ENCODE results near the gene HTT-AS. TPM values are rescaled to one million over a fixed set of nuclear protein-coding genes. Genes with fewer than 3 reads are reported as not detected.
A peak's percentile ranks its signal among the peaks of the same experiment; 100 is the strongest.

HTT-AS gene
- total and polyA plus RNA-seq, 12 donors, result not detected

DNA sequence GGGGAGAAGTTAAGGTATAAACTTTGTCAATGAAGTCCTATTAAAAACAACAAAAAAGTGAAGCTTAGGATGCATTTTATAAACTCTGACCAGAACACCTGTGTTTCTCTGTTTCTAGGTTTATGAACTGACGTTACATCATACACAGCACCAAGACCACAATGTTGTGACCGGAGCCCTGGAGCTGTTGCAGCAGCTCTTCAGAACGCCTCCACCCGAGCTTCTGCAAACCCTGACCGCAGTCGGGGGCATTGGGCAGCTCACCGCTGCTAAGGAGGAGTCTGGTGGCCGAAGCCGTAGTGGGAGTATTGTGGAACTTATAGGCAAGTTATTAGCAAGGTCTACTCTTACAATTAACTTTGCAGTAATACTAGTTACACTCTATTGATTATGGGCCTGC is 46.8 kb upstream of the HTT-AS start:
- Histone ChIP-seq H3K27me3 (no peaks in the 10 kb centered on the region), H3K4me1 (replicated peaks in 1 of 2) (peaks cover 7 to 14% of the 10 kb centered on the region in 2 donors), H3K4me3 (no peak overlapping the region), H3K9me3 (replicated peaks in 1 of 3) (no peaks in the 10 kb centered on the region), H3K27ac (peak overlapping the region in 1 of 5 donors; percentile 8), H3K36me3 (replicated peaks in 1 of 2) (peaks cover 0 to 35% of the 10 kb centered on the region in 2 donors)
- intact Hi-C loops (cut with DNase I), result no loop called here
- WGBS, 4 donors, result 94 to 97% (median 96%) methylated on average over 9 of the region's 9 CpGs
- TF ChIP-seq, protein P1, sequence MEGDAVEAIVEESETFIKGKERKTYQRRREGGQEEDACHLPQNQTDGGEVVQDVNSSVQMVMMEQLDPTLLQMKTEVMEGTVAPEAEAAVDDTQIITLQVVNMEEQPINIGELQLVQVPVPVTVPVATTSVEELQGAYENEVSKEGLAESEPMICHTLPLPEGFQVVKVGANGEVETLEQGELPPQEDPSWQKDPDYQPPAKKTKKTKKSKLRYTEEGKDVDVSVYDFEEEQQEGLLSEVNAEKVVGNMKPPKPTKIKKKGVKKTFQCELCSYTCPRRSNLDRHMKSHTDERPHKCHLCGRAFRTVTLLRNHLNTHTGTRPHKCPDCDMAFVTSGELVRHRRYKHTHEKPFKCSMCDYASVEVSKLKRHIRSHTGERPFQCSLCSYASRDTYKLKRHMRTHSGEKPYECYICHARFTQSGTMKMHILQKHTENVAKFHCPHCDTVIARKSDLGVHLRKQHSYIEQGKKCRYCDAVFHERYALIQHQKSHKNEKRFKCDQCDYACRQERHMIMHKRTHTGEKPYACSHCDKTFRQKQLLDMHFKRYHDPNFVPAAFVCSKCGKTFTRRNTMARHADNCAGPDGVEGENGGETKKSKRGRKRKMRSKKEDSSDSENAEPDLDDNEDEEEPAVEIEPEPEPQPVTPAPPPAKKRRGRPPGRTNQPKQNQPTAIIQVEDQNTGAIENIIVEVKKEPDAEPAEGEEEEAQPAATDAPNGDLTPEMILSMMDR (IDR thresholded peaks at IDR 0.05), result no peak
- TF ChIP-seq POLR2A (IDR thresholded peaks at IDR 0.05), result no peak
- no peak for DNase-seq

DNA sequence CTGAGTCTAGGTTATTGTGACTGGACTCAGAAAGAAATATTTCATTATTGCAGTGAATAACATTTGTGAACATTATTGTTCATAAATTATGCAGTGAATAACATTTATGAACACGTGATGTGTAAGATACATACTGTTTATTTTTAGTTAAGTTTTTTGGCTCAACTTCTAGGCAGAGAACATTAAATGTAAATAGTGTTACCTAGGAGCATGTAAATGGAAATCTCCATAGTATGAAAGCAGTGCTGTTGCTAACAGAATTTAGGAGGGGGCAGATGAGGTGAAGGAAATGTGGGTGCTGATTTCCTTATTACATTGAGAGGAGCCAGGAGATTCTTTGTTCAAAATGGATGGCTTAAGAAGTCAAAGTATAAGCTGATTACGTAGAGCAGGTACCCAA is 45.1 kb upstream of the HTT-AS start:
- H3K27ac ChIP-seq, result no peak overlapping the region
- H3K9me3 ChIP-seq (replicated peaks in 1 of 3), result no peaks in the 10 kb centered on the region
- H3K27me3 ChIP-seq, result no peaks in the 10 kb centered on the region
- peaks cover 0 to 50% of the 10 kb centered on the region in 2 donors for H3K36me3 ChIP-seq (replicated peaks in 1 of 2)
- TF ChIP-seq, protein P1 (IDR thresholded peaks at IDR 0.05), result no peak
- TF ChIP-seq POLR2A (IDR thresholded peaks at IDR 0.05), result no peak
- 87 to 94% (median 91%) methylated on average over 2 of the region's 2 CpGs for WGBS, 4 donors
- intact Hi-C loops (cut with DNase I), result no loop called here
- H3K4me1 ChIP-seq (replicated peaks in 1 of 2), result peaks cover 7 to 14% of the 10 kb centered on the region in 2 donors
- DNase-seq, result no peak
- H3K4me3 ChIP-seq, result no peak overlapping the region

DNA sequence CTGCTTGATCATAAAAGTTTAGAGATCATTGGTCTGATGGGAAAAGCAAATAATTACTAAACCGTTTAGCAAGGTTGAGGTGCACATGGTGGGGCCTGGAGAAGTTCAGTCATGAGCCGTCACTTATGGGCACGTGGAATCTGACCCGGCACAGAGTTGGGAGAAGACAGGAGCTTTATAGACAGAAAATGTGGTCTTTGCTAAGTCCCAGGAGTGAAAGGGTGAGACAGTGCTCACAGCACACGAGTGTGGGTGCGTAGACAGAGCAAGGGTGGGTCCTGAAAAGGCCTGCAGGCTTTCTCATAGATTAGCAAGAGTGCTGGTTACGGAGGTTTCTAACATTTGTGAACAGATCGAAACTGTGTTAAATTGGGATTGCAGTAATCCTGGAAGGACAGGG is 44.0 kb upstream of the HTT-AS start:
- WGBS, 4 donors, result 87 to 91% (median 88%) methylated on average over 8 of the region's 8 CpGs
- H3K27ac ChIP-seq, result no peak overlapping the region
- DNase-seq, result no peak
- no peak for TF ChIP-seq POLR2A (IDR thresholded peaks at IDR 0.05)
- TF ChIP-seq, protein P1 (IDR thresholded peaks at IDR 0.05), result no peak
- no peaks in the 10 kb centered on the region for H3K27me3 ChIP-seq
- intact Hi-C loops (cut with DNase I), result no loop called here
- H3K9me3 ChIP-seq (replicated peaks in 1 of 3), result no peaks in the 10 kb centered on the region
- no peak overlapping the region for H3K4me3 ChIP-seq
- H3K4me1 ChIP-seq (replicated peaks in 1 of 2), result peaks cover 3 to 10% of the 10 kb centered on the region in 2 donors
- peaks cover 0 to 50% of the 10 kb centered on the region in 2 donors for H3K36me3 ChIP-seq (replicated peaks in 1 of 2)

DNA sequence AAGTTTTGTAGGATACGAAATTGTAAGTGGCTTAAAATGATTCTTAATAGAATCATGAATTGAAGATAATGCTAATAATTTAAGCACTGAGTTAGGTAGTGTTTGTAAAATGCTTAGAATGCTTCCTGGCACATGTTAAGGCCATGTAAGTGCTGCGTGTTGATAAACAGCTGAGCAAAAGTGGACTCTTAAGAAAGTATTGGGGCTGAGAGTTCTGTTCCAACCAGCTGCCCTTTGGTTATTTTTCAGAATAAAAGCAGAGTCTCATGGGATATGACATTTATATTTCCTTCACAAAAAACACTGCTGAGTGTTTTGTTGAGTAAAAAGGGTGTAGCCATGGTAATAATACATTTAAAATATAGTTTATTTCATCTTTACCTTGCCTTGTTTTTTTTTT is 42.6 kb upstream of the HTT-AS start:
- 77 to 91% (median 82%) methylated on average over 2 of the region's 2 CpGs for WGBS, 4 donors
- Histone ChIP-seq H3K27me3 (no peaks in the 10 kb centered on the region), H3K4me3 (no peak overlapping the region), H3K27ac (no peak overlapping the region), H3K9me3 (replicated peaks in 1 of 3) (no peaks in the 10 kb centered on the region), H3K4me1 (replicated peaks in 1 of 2) (peaks cover 0 to 14% of the 10 kb centered on the region in 2 donors), H3K36me3 (replicated peaks in 1 of 2) (peaks cover 0 to 44% of the 10 kb centered on the region in 2 donors)
- intact Hi-C loops (cut with DNase I), result no loop called here
- TF ChIP-seq, protein P1 (IDR thresholded peaks at IDR 0.05), result no peak
- no peak for TF ChIP-seq POLR2A (IDR thresholded peaks at IDR 0.05)
- DNase-seq, result no peak
